ENCODE data around the gene EYS.

The EYS gene

GRCh38 chr6:64861039-64861651, 845.9 kb downstream of the EYS start:
- Histone ChIP-seq H3K4me1 (ENCODE audit: control insufficient read depth in 1 of 2, insufficient read depth in 2 of 2, low read length in 2 of 2) (no peaks in the 10 kb centered on the region), H3K27me3 (ENCODE audit: control insufficient read depth in 1 of 2, insufficient read depth in 2 of 2, low read length in 2 of 2) (no peaks in the 10 kb centered on the region), H3K9ac (ENCODE audit: low read depth in 1 of 2, low read length in 2 of 2) (no peak overlapping the region), H3K36me3 (ENCODE audit: control insufficient read depth in 1 of 2, insufficient read depth in 2 of 2, low read length in 2 of 2) (no peaks in the 10 kb centered on the region), H3K27ac (ENCODE audit: low read depth, low read length) (no peak overlapping the region), H3K4me3 (ENCODE audit: low read depth in 1 of 2, low read length in 2 of 2) (no peak overlapping the region), H3K9me3 (ENCODE audit: control insufficient read depth in 1 of 2, low read length in 2 of 2) (peaks cover 9% of the 10 kb centered on the region in 2 donors)

GRCh38 chr6:64860203-64860602, 846.8 kb downstream of the EYS start:
- H3K4me1 ChIP-seq (ENCODE audit: control insufficient read depth in 1 of 2, insufficient read depth in 2 of 2, low read length in 2 of 2), result no peaks in the 10 kb centered on the region
- no peak overlapping the region for H3K9ac ChIP-seq (ENCODE audit: low read depth in 1 of 2, low read length in 2 of 2)
- no peak overlapping the region for H3K4me3 ChIP-seq (ENCODE audit: low read depth in 1 of 2, low read length in 2 of 2)
- no peaks in the 10 kb centered on the region for H3K27me3 ChIP-seq (ENCODE audit: control insufficient read depth in 1 of 2, insufficient read depth in 2 of 2, low read length in 2 of 2)
- no peaks in the 10 kb centered on the region for H3K36me3 ChIP-seq (ENCODE audit: control insufficient read depth in 1 of 2, insufficient read depth in 2 of 2, low read length in 2 of 2)
- peaks cover 9% of the 10 kb centered on the region in 2 donors for H3K9me3 ChIP-seq (ENCODE audit: control insufficient read depth in 1 of 2, low read length in 2 of 2)
- H3K27ac ChIP-seq (ENCODE audit: low read depth, low read length), result no peak overlapping the region

- H3K9me3 ChIP-seq (ENCODE audit: control insufficient read depth in 1 of 2, low read length in 2 of 2), result peaks cover 0 to 2% of the 10 kb centered on the region in 2 donors
- no peak overlapping the region for H3K4me3 ChIP-seq (ENCODE audit: low read depth in 1 of 2, low read length in 2 of 2)
- H3K9ac ChIP-seq (ENCODE audit: low read depth in 1 of 2, low read length in 2 of 2), result no peak overlapping the region
- H3K27ac ChIP-seq (ENCODE audit: low read depth, low read length), result no peak overlapping the region
- no peaks in the 10 kb centered on the region for H3K4me1 ChIP-seq (ENCODE audit: control insufficient read depth in 1 of 2, insufficient read depth in 2 of 2, low read length in 2 of 2)
- H3K36me3 ChIP-seq (ENCODE audit: control insufficient read depth in 1 of 2, insufficient read depth in 2 of 2, low read length in 2 of 2), result no peaks in the 10 kb centered on the region
- no peaks in the 10 kb centered on the region for H3K27me3 ChIP-seq (ENCODE audit: control insufficient read depth in 1 of 2, insufficient read depth in 2 of 2, low read length in 2 of 2)
These were observed 856.9 kb downstream of the EYS start for GRCh38 chr6:64850121-64850520.

GRCh38 chr6:64848467-64848866, 858.6 kb downstream of the EYS start:
- Histone ChIP-seq H3K4me3 (ENCODE audit: low read depth in 1 of 2, low read length in 2 of 2) (no peak overlapping the region), H3K9me3 (ENCODE audit: control insufficient read depth in 1 of 2, low read length in 2 of 2) (peaks cover 0 to 2% of the 10 kb centered on the region in 2 donors), H3K4me1 (ENCODE audit: control insufficient read depth in 1 of 2, insufficient read depth in 2 of 2, low read length in 2 of 2) (no peaks in the 10 kb centered on the region), H3K9ac (ENCODE audit: low read depth in 1 of 2, low read length in 2 of 2) (no peak overlapping the region), H3K27me3 (ENCODE audit: control insufficient read depth in 1 of 2, insufficient read depth in 2 of 2, low read length in 2 of 2) (no peaks in the 10 kb centered on the region), H3K36me3 (ENCODE audit: control insufficient read depth in 1 of 2, insufficient read depth in 2 of 2, low read length in 2 of 2) (no peaks in the 10 kb centered on the region), H3K27ac (ENCODE audit: low read depth, low read length) (no peak overlapping the region)

- no peaks in the 10 kb centered on the region for H3K36me3 ChIP-seq (ENCODE audit: control insufficient read depth in 1 of 2, insufficient read depth in 2 of 2, low read length in 2 of 2)
- no peak overlapping the region for H3K27ac ChIP-seq (ENCODE audit: low read depth, low read length)
- no peak overlapping the region for H3K4me3 ChIP-seq (ENCODE audit: low read depth in 1 of 2, low read length in 2 of 2)
- no peaks in the 10 kb centered on the region for H3K27me3 ChIP-seq (ENCODE audit: control insufficient read depth in 1 of 2, insufficient read depth in 2 of 2, low read length in 2 of 2)
- no peaks in the 10 kb centered on the region for H3K4me1 ChIP-seq (ENCODE audit: control insufficient read depth in 1 of 2, insufficient read depth in 2 of 2, low read length in 2 of 2)
- peaks cover 0 to 2% of the 10 kb centered on the region in 2 donors for H3K9me3 ChIP-seq (ENCODE audit: control insufficient read depth in 1 of 2, low read length in 2 of 2)
- no peak overlapping the region for H3K9ac ChIP-seq (ENCODE audit: low read depth in 1 of 2, low read length in 2 of 2)
These were observed 859.6 kb downstream of the EYS start for GRCh38 chr6:64847396-64847795.

GRCh38 chr6:64838726-64839125, 868.3 kb downstream of the EYS start:
- H3K9ac ChIP-seq (ENCODE audit: low read depth in 1 of 2, low read length in 2 of 2), result no peak overlapping the region
- no peak overlapping the region for H3K4me3 ChIP-seq (ENCODE audit: low read depth in 1 of 2, low read length in 2 of 2)
- no peaks in the 10 kb centered on the region for H3K4me1 ChIP-seq (ENCODE audit: control insufficient read depth in 1 of 2, insufficient read depth in 2 of 2, low read length in 2 of 2)
- H3K36me3 ChIP-seq (ENCODE audit: control insufficient read depth in 1 of 2, insufficient read depth in 2 of 2, low read length in 2 of 2), result no peaks in the 10 kb centered on the region
- no peak overlapping the region for H3K27ac ChIP-seq (ENCODE audit: low read depth, low read length)
- no peaks in the 10 kb centered on the region for H3K9me3 ChIP-seq (ENCODE audit: control insufficient read depth in 1 of 2, low read length in 2 of 2)
- no peaks in the 10 kb centered on the region for H3K27me3 ChIP-seq (ENCODE audit: control insufficient read depth in 1 of 2, insufficient read depth in 2 of 2, low read length in 2 of 2)

- no peak overlapping the region for H3K27ac ChIP-seq (ENCODE audit: low read depth, low read length)
- H3K9ac ChIP-seq (ENCODE audit: low read depth in 1 of 2, low read length in 2 of 2), result no peak overlapping the region
- H3K9me3 ChIP-seq (ENCODE audit: control insufficient read depth in 1 of 2, low read length in 2 of 2), result peaks cover 0 to 5% of the 10 kb centered on the region in 2 donors
- no peak overlapping the region for H3K4me3 ChIP-seq (ENCODE audit: low read depth in 1 of 2, low read length in 2 of 2)
- no peaks in the 10 kb centered on the region for H3K4me1 ChIP-seq (ENCODE audit: control insufficient read depth in 1 of 2, insufficient read depth in 2 of 2, low read length in 2 of 2)
- H3K27me3 ChIP-seq (ENCODE audit: control insufficient read depth in 1 of 2, insufficient read depth in 2 of 2, low read length in 2 of 2), result no peaks in the 10 kb centered on the region
- no peaks in the 10 kb centered on the region for H3K36me3 ChIP-seq (ENCODE audit: control insufficient read depth in 1 of 2, insufficient read depth in 2 of 2, low read length in 2 of 2)
These were observed 875.3 kb downstream of the EYS start for GRCh38 chr6:64831680-64832079.

GRCh38 chr6:64817525-64817924, 889.5 kb downstream of the EYS start:
- no peak overlapping the region for H3K9ac ChIP-seq (ENCODE audit: low read depth in 1 of 2, low read length in 2 of 2)
- H3K4me1 ChIP-seq (ENCODE audit: control insufficient read depth in 1 of 2, insufficient read depth in 2 of 2, low read length in 2 of 2), result no peaks in the 10 kb centered on the region
- no peaks in the 10 kb centered on the region for H3K36me3 ChIP-seq (ENCODE audit: control insufficient read depth in 1 of 2, insufficient read depth in 2 of 2, low read length in 2 of 2)
- H3K27ac ChIP-seq (ENCODE audit: low read depth, low read length), result no peak overlapping the region
- H3K9me3 ChIP-seq (ENCODE audit: control insufficient read depth in 1 of 2, low read length in 2 of 2), result peaks cover 0 to 8% of the 10 kb centered on the region in 2 donors
- H3K4me3 ChIP-seq (ENCODE audit: low read depth in 1 of 2, low read length in 2 of 2), result no peak overlapping the region
- no peaks in the 10 kb centered on the region for H3K27me3 ChIP-seq (ENCODE audit: control insufficient read depth in 1 of 2, insufficient read depth in 2 of 2, low read length in 2 of 2)

- H3K27ac ChIP-seq (ENCODE audit: low read depth, low read length), result no peak overlapping the region
- H3K36me3 ChIP-seq (ENCODE audit: control insufficient read depth in 1 of 2, insufficient read depth in 2 of 2, low read length in 2 of 2), result no peaks in the 10 kb centered on the region
These were observed 891.3 kb downstream of the EYS start for GRCh38 chr6:64815718-64816117.

GRCh38 chr6:64812138-64812537, 894.9 kb downstream of the EYS start:
- Histone ChIP-seq H3K9ac (ENCODE audit: low read depth in 1 of 2, low read length in 2 of 2) (no peak overlapping the region), H3K27me3 (ENCODE audit: control insufficient read depth in 1 of 2, insufficient read depth in 2 of 2, low read length in 2 of 2) (no peaks in the 10 kb centered on the region), H3K4me1 (ENCODE audit: control insufficient read depth in 1 of 2, insufficient read depth in 2 of 2, low read length in 2 of 2) (no peaks in the 10 kb centered on the region), H3K9me3 (ENCODE audit: control insufficient read depth in 1 of 2, low read length in 2 of 2) (peaks cover 0 to 4% of the 10 kb centered on the region in 2 donors), H3K36me3 (ENCODE audit: control insufficient read depth in 1 of 2, insufficient read depth in 2 of 2, low read length in 2 of 2) (no peaks in the 10 kb centered on the region), H3K4me3 (ENCODE audit: low read depth in 1 of 2, low read length in 2 of 2) (no peak overlapping the region), H3K27ac (ENCODE audit: low read depth, low read length) (no peak overlapping the region)

More at GRCh38 chr6:64815718-64816117, 891.3 kb downstream of the EYS start:
- Histone ChIP-seq H3K4me1 (ENCODE audit: control insufficient read depth in 1 of 2, insufficient read depth in 2 of 2, low read length in 2 of 2) (no peaks in the 10 kb centered on the region), H3K9me3 (ENCODE audit: control insufficient read depth in 1 of 2, low read length in 2 of 2) (peaks cover 0 to 4% of the 10 kb centered on the region in 2 donors), H3K27me3 (ENCODE audit: control insufficient read depth in 1 of 2, insufficient read depth in 2 of 2, low read length in 2 of 2) (no peaks in the 10 kb centered on the region), H3K9ac (ENCODE audit: low read depth in 1 of 2, low read length in 2 of 2) (no peak overlapping the region), H3K4me3 (ENCODE audit: low read depth in 1 of 2, low read length in 2 of 2) (no peak overlapping the region)
